K562 (cell line): Measurements from ENCODE around the gene AGO1. TPM values are rescaled to one million over a fixed set of nuclear protein-coding genes. Genes with fewer than 3 reads are reported as not detected.

Experiments
- BCLAF1 ChIP-seq, 2 experiments: fragments of 450-650 bp in 1 of 2; IDR thresholded peaks; 2 replicates each; pipeline ENCODE4 v1.6.1; 2011 to 2017; ENCODE audit warnings: low read depth in 2 of 2, antibody characterized with exemption in 1 of 2, borderline replicate concordance in 1 of 2, low read length in 1 of 2, mild to moderate bottlenecking in 1 of 2, mixed read lengths in 1 of 2; ENCODE audit not compliant: control insufficient read depth in 1 of 2
- BMI1 ChIP-seq: fragments of 150-350 bp; IDR thresholded peaks from 2 replicates; pipeline ENCODE4 v1.6.1; 2014; ENCODE audit warnings: low read length
- CHAMP1 ChIP-seq: fragments of 450-650 bp; IDR thresholded peaks from 2 replicates; pipeline ENCODE4 v1.6.1; 2016; ENCODE audit warnings: mild to moderate bottlenecking
- CXXC5 ChIP-seq: fragments of 250-450 bp; sonication (Bioruptor Pico); IDR thresholded peaks from 2 replicates; pipeline ENCODE4 v1.8.0; 2022; ENCODE audit warnings: inconsistent platforms, mild to moderate bottlenecking, moderate library complexity
- EGR1 ChIP-seq: fragments of 450-650 bp; conservative IDR thresholded peaks from 2 replicates; pipeline ENCODE4 v1.6.1; 2017; ENCODE audit warnings: mild to moderate bottlenecking
- ETV5 ChIP-seq: sonication (generic); formaldehyde crosslinking; IDR thresholded peaks from 2 replicates; pipeline ENCODE4 v1.4.0; 2020; ENCODE audit warnings: low read depth, mild to moderate bottlenecking, missing genetic modification reagents
- HMBOX1 ChIP-seq: sonication (generic); IDR thresholded peaks from 2 replicates; pipeline ENCODE4 v1.6.1; 2016
- MEF2A ChIP-seq: IDR thresholded peaks from 2 replicates; pipeline ENCODE4 v1.6.1; 2011; ENCODE audit warnings: low read depth, mild to moderate bottlenecking, low read length, moderate library complexity; ENCODE audit not compliant: control insufficient read depth
- NR2F6 ChIP-seq: fragments of 450-650 bp; formaldehyde crosslinking; IDR thresholded peaks from 2 replicates; pipeline ENCODE4 v1.4.0; 2020; ENCODE audit warnings: mild to moderate bottlenecking
- NRF1 ChIP-seq, 2 experiments: fragments of 450-650 bp; IDR thresholded peaks in 1 of 2; conservative IDR thresholded peaks in 1 of 2; 2 replicates each; pipeline ENCODE4 v1.6.1; 2014; ENCODE audit warnings: mild to moderate bottlenecking in 2 of 2
- PATZ1 ChIP-seq: fragments of 250-450 bp; sonication (Bioruptor Pico); IDR thresholded peaks from 2 replicates; pipeline ENCODE4 v1.5.0; 2020; ENCODE audit warnings: mild to moderate bottlenecking, borderline replicate concordance
- PHTF2 ChIP-seq: fragments of 250-450 bp; sonication (Bioruptor Pico); IDR thresholded peaks from 2 replicates; pipeline ENCODE4 v1.5.0; 2021; ENCODE audit warnings: mild to moderate bottlenecking
- TCFL5 ChIP-seq: fragments of 250-450 bp; sonication (Bioruptor Pico); conservative IDR thresholded peaks from 2 replicates; pipeline ENCODE4 v1.6.1; 2021; ENCODE audit warnings: mild to moderate bottlenecking, moderate library complexity, matching md5 sums
- ZHX1 ChIP-seq: fragments of 150-350 bp; conservative IDR thresholded peaks from 2 replicates; pipeline ENCODE4 v1.6.1; 2014; ENCODE audit warnings: low read length
- ZNF316 ChIP-seq: fragments of 450-650 bp; IDR thresholded peaks from 2 replicates; pipeline ENCODE4 v1.6.1; 2016
- ZNF507 ChIP-seq: conservative IDR thresholded peaks from 2 replicates; pipeline ENCODE4 v1.6.1; 2017; ENCODE audit warnings: missing genetic modification characterization, missing compliant biosample characterization
- polyA plus RNA-seq, 8 experiments: library from polyadenylated mRNA; depleted of rRNA in 4 of 8; stranded (reverse) in 5 of 8; unstranded in 3 of 8; fragments of >200 nt; fragmentation: Nextera tagmentation in 2 of 8; fragmentation: Illumina TruSeq in 1 of 8; extraction: Ambion mirVana in 2 of 8; extraction: Trizol in 1 of 8; gene quantifications; 2 replicates each; pipeline versions ENCODE4 v1.2.1 to v1.2.3, GENCODE V29; 2011 to 2014; ENCODE audit warnings: inconsistent platforms in 1 of 8, missing spikeins in 1 of 8
- total RNA-seq, 7 experiments: library from RNA; depleted of rRNA in 6 of 7; stranded (reverse); fragments of >200 nt in 6 of 7; fragmentation: Illumina TruSeq in 2 of 7; extraction: Trizol in 2 of 7; gene quantifications; 2 replicates each; pipeline versions ENCODE4 v1.2.1 to v1.2.3, GENCODE V29; 2011 to 2021; ENCODE audit warnings: low replicate concordance in 1 of 7

AGO1 gene
- total and polyA plus RNA-seq, 9 of the 15 experiments (the other 6 are each of a cell fraction or from before 2014, with no cell fraction given) = 7.3 to 64.2 (median 26.0) TPM

GRCh38 chr1:35931446-35932157 lies 48.6 kb downstream of the AGO1 start (continued):
- TF ChIP-seq BCLAF1 (IDR thresholded peaks at IDR 0.05; ENCODE audit: borderline replicate concordance in 1 of 2, control insufficient read depth in 1 of 2, low read depth in 2 of 2, low read length in 1 of 2) (no peak), BMI1 (no peak), MEF2A (no peak), HMBOX1 (peak; percentile 53), ETV5 (CRISPR knock-in tag) (no peak; the same call in 1 of the 2 replicates), TCFL5 (no peak), ZNF316 (peak; percentile 99), NRF1 (conservative IDR thresholded peaks at IDR 0.05 in 1 of 2, IDR thresholded peaks at IDR 0.05 in 1 of 2) (0 out of 4 replicates have a peak, but pooled peaks of 1 of the 2 experiments have one; percentile 59), PHTF2 (CRISPR knock-in tag) (no peak), ZHX1 (no peak), ZNF507 (tag) (no peak), CHAMP1 (peak; percentile 28; the same call in 1 of the 2 replicates), PATZ1 (CRISPR knock-in tag) (no peak), NR2F6 (CRISPR knock-in tag) (no peak), CXXC5 (CRISPR knock-in tag) (no peak), EGR1 (no peak)
